NCI-H1930 (cell line): ENCODE measurements around the gene DDX39B.
"Not testable (repeated sequence)": the region's sequence is repeated elsewhere in the genome, so short reads cannot be mapped to it uniquely, and the experiment has no call there.

Experiments used
- DNase-seq, 2 experiments: peaks; one replicate each; lab custom pipeline; 2025; lab: John Stamatoyannopoulos, UW

Gene DDX39B

DNA sequence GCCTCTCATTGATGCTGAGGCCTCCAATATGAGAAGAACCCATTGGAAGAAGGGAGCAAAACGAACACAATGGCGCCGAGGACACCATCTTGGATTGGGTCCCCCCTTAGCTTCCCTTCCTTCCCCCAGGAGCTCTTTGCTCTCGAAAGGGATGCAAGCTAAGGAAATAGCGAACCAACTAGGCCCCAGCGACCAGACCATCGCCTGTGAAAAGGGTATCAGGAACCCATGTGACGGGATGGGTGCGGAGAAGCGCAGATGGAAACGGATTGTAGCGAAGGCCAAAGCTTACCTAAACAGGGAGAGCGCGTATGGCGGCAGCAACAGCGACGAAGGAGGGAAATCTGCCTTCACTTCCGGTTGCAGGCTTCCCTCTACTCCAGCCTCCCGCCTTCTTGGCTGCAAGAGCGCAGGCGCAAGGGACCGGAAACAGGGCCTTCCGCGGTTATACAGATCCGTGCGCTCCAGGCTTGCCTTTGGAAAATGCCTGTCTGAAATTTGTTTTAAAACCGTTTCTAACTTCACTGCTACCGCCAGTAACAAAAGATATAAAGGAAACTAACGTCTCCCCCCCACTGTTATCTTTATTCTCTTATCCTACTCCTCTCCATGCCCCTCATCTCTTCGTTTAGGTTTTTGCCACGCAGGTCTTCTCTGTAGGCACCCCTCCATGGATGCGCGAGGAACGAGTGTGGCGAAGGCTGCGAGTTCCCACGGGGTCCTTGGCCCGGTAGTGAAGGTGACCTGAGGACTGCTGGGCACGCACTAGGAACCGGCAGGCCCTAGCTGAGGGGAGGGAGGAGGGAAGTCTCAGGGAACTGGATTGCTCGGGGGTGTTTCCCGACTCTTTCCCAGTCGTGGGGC is at the start of gene DDX39B:
Gene DDX39B, minus strand, starts transcription at position 346 of the 864 bp plus-strand sequence. CDS start 1,471 bp downstream, outside the sequence.
- peak; percentile 94 to 95 for DNase-seq

GRCh38 chr6:31590691-31591090 is 48.9 kb upstream of the DDX39B start:
- not testable (repeated sequence) for DNase-seq

GRCh38 chr6:31588871-31589650 is 47.3 kb upstream of the DDX39B start:
- DNase-seq = no peak

GRCh38 chr6:31587791-31588777 is 46.3 kb upstream of the DDX39B start:
- no peak for DNase-seq

DNA sequence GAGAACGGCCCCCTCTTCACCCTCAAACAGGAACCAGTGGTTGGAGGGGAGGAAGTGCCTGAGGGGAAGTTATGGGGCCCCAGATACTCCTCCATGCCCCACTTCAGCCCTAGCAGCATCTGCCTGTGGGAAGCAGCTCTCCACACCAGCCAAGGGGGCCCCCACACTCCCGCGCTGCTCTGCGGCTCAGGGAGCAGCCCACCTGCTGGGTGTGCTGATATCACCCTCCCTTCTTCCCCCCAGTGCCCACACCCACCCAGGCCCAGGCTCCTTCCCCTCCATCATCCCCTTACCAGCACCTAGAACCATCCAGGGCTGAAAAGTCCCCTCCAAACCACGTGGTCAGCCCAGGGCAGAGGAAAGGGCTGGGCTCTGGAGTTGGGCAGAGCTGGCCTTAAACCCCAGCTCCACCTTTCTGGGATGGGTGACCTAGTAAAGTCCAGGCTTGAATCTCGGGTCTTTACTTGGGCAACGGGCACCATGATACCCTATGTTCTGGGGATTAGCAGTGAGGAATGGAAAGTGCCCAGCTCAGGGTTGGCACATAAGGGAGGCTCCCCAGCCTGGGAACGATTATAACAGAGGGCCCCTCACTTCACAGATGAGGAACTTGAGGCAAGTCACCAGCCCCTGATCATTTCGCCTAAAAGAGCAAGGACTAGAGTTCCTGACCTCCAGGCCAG is 44.9 kb upstream of the DDX39B start:
- no peak for DNase-seq

DNA sequence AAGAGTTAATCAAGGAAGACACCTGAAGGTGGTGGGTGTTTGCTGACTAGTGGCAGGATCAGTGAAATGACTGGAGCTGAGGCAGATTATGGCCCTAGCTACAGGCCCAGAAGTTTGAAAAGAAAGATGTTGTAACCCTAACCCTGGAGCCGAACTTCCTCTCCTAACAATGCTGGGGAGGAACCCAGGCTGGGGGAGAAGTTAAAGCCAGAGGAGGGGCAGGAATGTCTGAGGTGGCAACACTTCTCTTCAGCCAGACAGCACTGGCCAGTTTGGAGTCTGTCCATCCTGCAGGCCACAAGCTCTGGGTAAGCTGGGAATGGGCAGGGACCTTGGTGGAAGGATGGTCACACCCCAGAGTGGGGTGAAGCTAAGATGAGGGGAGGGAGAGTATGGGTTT is 44.2 kb upstream of the DDX39B start, which contains the start of gene LST1:
Gene LST1, plus strand, starts transcription at position 270 of the 400 bp plus-strand sequence. CDS start 1,023 bp downstream, outside the sequence.
- no peak for DNase-seq

- DNase-seq = no peak
Measured at GRCh38 chr6:31585491-31585890, 43.7 kb upstream of the DDX39B start.

DNA sequence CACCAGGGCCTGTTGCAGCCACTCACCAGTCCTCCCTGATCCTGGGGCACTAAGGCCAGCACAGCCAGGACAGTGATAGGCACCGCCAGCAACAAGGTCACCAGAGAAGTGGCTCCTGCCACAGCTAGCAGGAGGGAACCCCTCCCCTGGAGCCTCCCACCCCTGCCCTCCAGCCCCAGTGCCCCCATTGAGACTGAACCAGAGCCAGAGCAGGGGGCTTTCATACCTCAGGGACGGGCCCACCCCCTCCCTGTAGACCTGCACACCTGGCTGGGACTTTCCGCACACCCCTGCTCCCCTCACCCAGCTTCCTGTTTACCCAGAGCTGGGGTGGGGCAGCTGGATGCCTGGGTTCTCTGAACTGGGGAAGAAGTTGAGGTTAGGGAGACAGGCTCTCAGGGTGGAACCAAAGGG is 40.4 kb upstream of the DDX39B start, which contains the start of gene LTB:
Gene LTB, minus strand, starts transcription at position 195 of the 414 bp plus-strand sequence. Its CDS starts 7 bp downstream, at position 188.
- no peak for DNase-seq

GRCh38 chr6:31581434-31582229 is 39.8 kb upstream of the DDX39B start:
- DNase-seq = no peak

DNA sequence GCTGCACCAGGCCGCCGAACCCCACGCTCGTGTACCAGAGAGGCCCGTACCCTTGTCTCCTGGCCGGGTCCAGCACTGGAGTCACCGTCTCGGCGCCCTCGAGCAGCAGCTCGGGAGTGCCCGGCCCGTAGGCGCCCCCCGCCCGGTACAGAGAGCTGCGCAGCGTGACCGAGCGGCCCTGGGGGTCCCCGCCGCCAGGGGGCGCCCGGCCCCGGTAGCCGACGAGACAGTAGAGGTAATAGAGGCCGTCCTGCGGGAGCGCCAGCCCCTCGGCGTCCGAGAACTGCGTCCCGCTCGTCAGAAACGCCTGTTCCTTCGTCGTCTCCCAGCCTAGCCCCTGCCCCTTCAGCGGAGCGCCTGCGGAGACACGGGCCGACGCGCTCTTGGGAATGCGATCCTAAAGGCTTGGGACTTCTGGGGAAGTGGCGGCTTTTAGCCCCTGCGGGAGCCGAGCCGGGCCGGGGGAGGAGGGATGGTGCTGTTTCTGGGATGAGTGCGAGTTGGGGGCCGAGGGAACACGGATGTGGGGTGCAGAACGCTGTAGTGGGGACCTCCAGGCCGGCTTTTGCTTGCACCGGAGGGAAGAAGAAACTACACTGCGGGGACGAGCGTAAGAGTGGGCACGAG is 39.1 kb upstream of the DDX39B start:
- DNase-seq = peak; percentile 39 to 79

DNA sequence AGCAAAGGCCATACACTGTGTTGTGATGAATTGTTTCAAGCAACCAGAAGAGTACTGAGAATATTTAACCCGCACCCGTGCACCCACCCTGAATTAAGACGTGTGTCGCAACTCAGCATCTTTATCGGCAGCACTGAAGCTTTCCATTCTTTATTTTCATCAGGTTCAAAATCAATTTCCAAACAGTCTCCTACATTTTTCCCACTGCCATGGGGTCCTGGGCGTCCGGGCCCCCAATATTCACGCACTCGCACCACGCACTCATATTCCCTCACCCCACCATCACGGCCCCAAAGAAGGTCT is 38.6 kb upstream of the DDX39B start:
- DNase-seq = no peak

DNA sequence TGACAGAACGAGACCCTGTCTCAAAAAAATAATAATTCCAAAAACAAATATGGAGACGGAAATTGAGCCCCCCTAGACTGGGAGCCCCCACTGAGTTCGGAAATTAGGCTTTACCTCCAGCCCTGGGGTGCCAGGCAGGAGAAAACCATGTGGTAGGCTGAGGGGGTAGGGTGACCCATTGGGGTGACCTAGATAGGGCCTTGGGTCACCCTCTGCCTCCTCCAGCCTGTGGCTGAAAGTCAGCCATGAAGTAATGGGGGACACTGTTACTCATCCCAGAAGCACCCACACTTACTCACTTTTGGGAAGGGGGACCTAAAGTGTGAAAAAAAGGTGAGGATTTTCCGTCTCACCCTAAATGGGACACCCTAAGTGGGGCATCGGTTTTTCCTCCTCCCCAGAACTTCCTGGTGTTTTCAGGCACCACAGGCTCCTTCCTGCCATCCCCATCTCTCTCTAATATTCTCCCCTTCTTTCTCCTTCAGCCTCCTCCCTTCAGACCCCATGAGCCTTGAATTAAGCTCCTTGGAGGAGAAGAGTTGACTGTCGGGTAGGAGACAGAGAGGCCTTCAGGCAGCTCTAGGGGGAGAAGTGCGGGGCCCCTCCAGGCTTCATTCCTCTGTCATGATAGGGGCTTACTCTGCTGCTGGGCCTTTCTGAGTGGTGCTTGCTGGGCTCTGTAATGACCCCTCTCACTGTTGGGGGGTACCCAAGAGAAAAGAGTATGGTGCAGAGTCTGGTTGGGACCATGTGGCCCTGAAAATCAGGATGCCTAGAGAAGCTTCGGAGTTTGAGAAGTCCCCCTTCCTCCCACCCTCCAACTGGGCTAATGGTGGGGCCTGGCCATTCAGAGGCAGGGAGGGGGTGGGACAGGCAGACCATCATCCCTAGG is 38.0 kb upstream of the DDX39B start:
- DNase-seq = no peak

GRCh38 chr6:31579119-31579505 is 37.3 kb upstream of the DDX39B start:
- no peak for DNase-seq

- DNase-seq = no peak
Measured at GRCh38 chr6:31578184-31579118, 36.6 kb upstream of the DDX39B start.

GRCh38 chr6:31577579-31577966 is 35.8 kb upstream of the DDX39B start:
- no peak for DNase-seq

DNA sequence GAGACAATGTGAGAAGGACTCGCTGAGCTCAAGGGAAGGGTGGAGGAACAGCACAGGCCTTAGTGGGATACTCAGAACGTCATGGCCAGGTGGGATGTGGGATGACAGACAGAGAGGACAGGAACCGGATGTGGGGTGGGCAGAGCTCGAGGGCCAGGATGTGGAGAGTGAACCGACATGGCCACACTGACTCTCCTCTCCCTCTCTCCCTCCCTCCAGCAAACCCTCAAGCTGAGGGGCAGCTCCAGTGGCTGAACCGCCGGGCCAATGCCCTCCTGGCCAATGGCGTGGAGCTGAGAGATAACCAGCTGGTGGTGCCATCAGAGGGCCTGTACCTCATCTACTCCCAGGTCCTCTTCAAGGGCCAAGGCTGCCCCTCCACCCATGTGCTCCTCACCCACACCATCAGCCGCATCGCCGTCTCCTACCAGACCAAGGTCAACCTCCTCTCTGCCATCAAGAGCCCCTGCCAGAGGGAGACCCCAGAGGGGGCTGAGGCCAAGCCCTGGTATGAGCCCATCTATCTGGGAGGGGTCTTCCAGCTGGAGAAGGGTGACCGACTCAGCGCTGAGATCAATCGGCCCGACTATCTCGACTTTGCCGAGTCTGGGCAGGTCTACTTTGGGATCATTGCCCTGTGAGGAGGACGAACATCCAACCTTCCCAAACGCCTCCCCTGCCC is 35.2 kb upstream of the DDX39B start:
- no peak for DNase-seq
